ENCODE results near the gene FXYD6. TPM values are rescaled to one million over a fixed set of nuclear protein-coding genes. Genes with fewer than 3 reads are reported as not detected.
"Not testable (repeated sequence)": the region's sequence is repeated elsewhere in the genome, so short reads cannot be mapped to it uniquely, and the experiment has no call there.

FXYD6 gene
- total RNA-seq, 1 donor from 2014 or later: 45.8 TPM

DNA sequence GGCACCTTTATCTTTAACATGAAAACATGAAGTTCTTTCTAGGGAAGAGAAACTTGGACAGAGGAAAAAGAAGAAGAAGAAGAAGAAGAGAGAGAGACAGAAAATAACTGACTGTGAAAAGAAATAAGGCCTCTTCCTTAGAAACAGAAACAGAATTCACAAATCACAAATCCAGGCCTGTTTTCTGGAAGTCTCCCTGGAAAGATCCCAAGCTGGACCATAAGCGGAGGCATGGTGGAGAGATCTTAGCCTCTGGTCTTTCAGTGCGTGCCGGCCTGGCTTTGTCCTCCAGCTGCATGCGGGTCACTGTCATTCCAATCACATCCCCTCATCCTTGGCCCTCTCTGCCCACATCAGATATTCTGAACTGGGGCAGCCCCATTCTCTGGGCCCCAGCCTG is 6.9 kb downstream of the FXYD6 start:
- no peak overlapping the region for H3K4me3 ChIP-seq (ENCODE audit: low read depth, low read length)
- no peaks in the 10 kb centered on the region for H3K36me3 ChIP-seq (ENCODE audit: control insufficient read depth, insufficient read depth, low read length)
- no peak for DNase-seq (ENCODE audit: low read depth)
- TF ChIP-seq, protein P1, sequence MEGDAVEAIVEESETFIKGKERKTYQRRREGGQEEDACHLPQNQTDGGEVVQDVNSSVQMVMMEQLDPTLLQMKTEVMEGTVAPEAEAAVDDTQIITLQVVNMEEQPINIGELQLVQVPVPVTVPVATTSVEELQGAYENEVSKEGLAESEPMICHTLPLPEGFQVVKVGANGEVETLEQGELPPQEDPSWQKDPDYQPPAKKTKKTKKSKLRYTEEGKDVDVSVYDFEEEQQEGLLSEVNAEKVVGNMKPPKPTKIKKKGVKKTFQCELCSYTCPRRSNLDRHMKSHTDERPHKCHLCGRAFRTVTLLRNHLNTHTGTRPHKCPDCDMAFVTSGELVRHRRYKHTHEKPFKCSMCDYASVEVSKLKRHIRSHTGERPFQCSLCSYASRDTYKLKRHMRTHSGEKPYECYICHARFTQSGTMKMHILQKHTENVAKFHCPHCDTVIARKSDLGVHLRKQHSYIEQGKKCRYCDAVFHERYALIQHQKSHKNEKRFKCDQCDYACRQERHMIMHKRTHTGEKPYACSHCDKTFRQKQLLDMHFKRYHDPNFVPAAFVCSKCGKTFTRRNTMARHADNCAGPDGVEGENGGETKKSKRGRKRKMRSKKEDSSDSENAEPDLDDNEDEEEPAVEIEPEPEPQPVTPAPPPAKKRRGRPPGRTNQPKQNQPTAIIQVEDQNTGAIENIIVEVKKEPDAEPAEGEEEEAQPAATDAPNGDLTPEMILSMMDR (IDR thresholded peaks at IDR 0.05; ENCODE audit: insufficient read depth, low read length, poor library complexity, severe bottlenecking): no peak
- peaks cover 2% of the 10 kb centered on the region for H3K27me3 ChIP-seq (ENCODE audit: control insufficient read depth, insufficient read depth, low read length)

DNA sequence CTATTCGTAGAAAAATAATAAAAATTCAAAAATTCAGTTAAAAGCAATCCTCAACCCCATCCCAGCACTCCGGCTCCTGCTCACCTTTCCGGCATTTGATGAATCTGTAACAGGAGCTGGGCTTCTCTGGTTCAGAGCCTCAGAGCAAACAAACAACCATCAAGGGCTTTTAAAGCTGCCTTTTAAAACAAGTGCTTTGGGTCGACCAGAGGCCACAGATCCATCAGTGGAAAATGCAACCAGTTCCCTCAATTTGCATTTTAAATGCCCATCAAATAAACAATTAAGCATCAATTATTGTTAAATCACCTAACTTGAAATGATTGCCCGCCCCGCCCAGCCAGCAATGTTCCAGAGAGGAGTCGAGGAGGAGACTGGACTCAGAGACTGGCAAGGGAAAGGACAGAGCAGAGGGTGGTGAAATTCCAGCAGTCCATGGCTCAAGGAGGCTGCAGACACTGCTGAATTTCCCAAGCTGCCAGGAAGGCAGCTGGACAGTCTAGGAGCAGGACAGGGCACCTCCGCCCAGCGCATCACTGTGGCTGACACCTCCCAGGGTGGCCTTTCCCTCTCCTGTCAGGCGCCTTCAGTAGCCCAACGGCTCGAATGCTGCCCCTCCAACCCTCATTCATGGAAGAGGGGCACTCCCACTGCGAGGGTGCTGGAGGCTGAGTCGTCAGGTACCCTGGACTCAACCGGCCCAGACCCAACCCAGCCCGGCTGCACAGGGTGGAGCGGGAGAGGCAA is 7.5 kb downstream of the FXYD6 start:
- H3K36me3 ChIP-seq (ENCODE audit: control insufficient read depth, insufficient read depth, low read length): no peaks in the 10 kb centered on the region
- H3K27me3 ChIP-seq (ENCODE audit: control insufficient read depth, insufficient read depth, low read length): peaks cover 2% of the 10 kb centered on the region
- TF ChIP-seq, protein P1 (IDR thresholded peaks at IDR 0.05; ENCODE audit: insufficient read depth, low read length, poor library complexity, severe bottlenecking): no peak
- no peak for DNase-seq (ENCODE audit: low read depth)
- H3K4me3 ChIP-seq (ENCODE audit: low read depth, low read length): no peak overlapping the region

DNA sequence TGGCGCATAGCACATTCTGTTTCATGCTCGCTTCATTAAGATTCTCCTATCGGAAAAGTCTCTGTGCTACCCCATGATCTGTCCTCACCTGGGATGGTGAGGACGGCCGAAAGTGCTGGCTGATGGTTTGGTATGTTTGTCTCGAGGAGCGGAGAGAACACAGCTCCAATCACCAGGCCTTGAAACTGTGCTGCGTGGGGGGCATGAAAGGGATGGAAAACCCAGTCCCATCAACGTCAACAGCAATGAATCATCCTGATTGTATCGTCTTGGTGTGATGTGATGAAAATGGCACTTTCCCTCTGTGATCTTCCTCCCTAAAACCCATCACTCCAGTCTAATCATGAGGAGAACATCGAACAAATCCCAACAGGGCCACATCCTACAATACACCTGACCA is 8.4 kb downstream of the FXYD6 start:
- H3K27me3 ChIP-seq (ENCODE audit: control insufficient read depth, insufficient read depth, low read length): no peaks in the 10 kb centered on the region
- H3K4me3 ChIP-seq (ENCODE audit: low read depth, low read length): no peak overlapping the region
- H3K36me3 ChIP-seq (ENCODE audit: control insufficient read depth, insufficient read depth, low read length): no peaks in the 10 kb centered on the region
- no peak for DNase-seq (ENCODE audit: low read depth)
- TF ChIP-seq, protein P1 (IDR thresholded peaks at IDR 0.05; ENCODE audit: insufficient read depth, low read length, poor library complexity, severe bottlenecking): no peak

DNA sequence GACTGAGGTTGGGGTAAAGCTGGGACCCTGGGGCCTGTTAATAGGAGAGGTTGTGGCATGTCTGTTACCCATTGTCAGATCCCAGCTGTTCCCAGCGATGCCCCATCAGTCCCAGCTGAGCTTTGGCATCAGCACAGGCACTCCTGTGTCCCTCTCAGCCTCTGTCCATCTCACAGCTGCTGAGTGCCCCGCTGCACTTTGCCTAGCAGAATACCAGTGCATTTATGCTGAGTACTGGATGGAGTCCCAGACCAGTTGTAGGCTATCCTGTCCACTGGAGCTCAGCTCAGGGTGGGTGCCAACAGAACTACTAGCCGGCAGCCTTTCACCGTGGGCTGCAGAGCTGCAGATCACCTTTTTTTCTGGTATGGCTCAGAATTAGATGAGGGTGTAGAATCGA is 9.9 kb downstream of the FXYD6 start:
- TF ChIP-seq, protein P1 (IDR thresholded peaks at IDR 0.05; ENCODE audit: insufficient read depth, low read length, poor library complexity, severe bottlenecking): no peak
- no peak for DNase-seq (ENCODE audit: low read depth)
- Histone ChIP-seq H3K4me3 (ENCODE audit: low read depth, low read length) (no peak overlapping the region), H3K36me3 (ENCODE audit: control insufficient read depth, insufficient read depth, low read length) (no peaks in the 10 kb centered on the region), H3K27me3 (ENCODE audit: control insufficient read depth, insufficient read depth, low read length) (no peaks in the 10 kb centered on the region)

DNA sequence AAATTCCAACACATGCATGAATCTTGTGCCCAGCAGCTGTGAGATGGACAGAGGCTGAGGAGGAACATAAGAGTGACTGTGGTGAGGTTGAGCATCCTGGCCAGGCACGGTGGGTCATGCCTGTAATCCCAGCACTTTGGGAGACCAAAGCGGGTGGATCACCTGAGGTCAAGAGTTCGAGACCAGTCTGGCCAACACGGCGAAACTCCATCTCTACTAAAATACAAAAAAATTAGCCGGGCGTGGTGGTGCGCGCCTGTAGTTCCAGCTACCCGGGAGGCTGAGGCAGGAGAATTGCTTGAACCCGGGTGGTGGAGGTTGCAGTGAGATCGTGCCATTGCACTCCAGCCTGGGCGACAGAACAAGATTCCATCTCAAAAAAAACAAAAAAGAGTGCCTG is 10.9 kb downstream of the FXYD6 start:
- not testable (repeated sequence) for H3K4me3 ChIP-seq (ENCODE audit: low read depth, low read length); H3K27me3 ChIP-seq (ENCODE audit: control insufficient read depth, insufficient read depth, low read length); H3K36me3 ChIP-seq (ENCODE audit: control insufficient read depth, insufficient read depth, low read length); DNase-seq (ENCODE audit: low read depth)

DNA sequence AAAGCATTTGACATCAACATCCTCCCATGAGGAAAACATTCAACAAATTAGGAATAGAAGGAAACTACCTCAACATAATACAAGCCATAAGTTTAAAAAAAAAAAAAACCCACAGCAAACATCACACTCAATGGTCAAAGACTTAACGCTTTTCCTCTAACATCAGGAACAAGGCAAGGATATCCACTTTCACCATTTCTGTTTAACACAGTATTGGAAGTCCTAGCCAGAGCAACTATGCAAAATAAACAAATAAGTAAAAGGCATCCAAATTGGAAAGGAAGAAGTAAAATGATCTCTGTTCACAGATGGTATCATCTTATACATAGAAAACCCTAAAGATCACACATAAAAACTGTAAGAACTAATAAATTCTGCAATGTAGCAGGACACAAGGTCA is 13.1 kb downstream of the FXYD6 start:
- Histone ChIP-seq H3K36me3 (ENCODE audit: control insufficient read depth, insufficient read depth, low read length) (no peaks in the 10 kb centered on the region), H3K27me3 (ENCODE audit: control insufficient read depth, insufficient read depth, low read length) (no peaks in the 10 kb centered on the region), H3K4me3 (ENCODE audit: low read depth, low read length) (no peak overlapping the region)
- TF ChIP-seq, protein P1 (IDR thresholded peaks at IDR 0.05; ENCODE audit: insufficient read depth, low read length, poor library complexity, severe bottlenecking): no peak
- no peak for DNase-seq (ENCODE audit: low read depth)

All from kidney epithelial cell (primary cell).